ENCODE measurements around the gene CACNA1F. TPM values are rescaled to one million over a fixed set of nuclear protein-coding genes. Genes with fewer than 3 reads are reported as not detected.

The CACNA1F gene
- total RNA-seq, 1 experiment from 2014 or later: 0.05 TPM

DNA sequence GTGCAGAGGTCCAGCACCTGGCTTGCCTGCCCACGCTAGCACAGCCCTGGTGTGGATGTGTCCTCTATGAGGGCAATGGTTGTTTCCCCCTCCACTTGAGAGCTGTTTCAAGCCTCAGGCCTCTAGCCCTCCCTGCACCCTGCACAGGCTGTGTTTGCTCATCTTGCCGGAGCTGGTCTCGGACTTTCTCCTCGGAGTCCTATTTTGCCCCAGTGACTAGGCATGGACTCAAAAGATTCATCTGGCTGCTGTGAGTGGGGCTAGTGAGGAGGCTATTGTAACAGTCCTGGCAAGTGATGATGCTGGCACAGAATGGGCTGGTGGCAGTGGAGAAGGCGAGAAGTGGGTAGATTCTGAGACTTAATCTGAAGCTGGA is 25.6 kb upstream of the CACNA1F start:
- Histone ChIP-seq H3K36me3 (ENCODE audit: control insufficient read depth, insufficient read depth, low read length) (no peaks in the 10 kb centered on the region), H3K4me1 (no peaks in the 10 kb centered on the region), H3K27me3 (replicated peaks; ENCODE audit: control insufficient read depth, insufficient read depth, low read length) (no peaks in the 10 kb centered on the region), H3K4me3 (ENCODE audit: low read depth, low read length) (no peak overlapping the region), H3K9me3 (no peaks in the 10 kb centered on the region)
- no peaks in the 10 kb centered on the region for H3K36me3 Mint-ChIP-seq (ENCODE audit: insufficient read depth, unreplicated experiment)
- H3K4me1 Mint-ChIP-seq (ENCODE audit: low read depth, unreplicated experiment): no peaks in the 10 kb centered on the region
- H3K27me3 Mint-ChIP-seq (ENCODE audit: insufficient read depth, unreplicated experiment): no peaks in the 10 kb centered on the region
- DNase-seq: no peak
- BruUV-seq (replicated peaks): no TSS peak
- CTCF ChIA-PET: no interaction called here
- no peak overlapping the region for H3K4me3 Mint-ChIP-seq (ENCODE audit: unreplicated experiment)
- POLR2A ChIA-PET: no interaction called here
- no peaks in the 10 kb centered on the region for H3K9me3 Mint-ChIP-seq (ENCODE audit: unreplicated experiment)
- TF ChIP-seq, protein P1, sequence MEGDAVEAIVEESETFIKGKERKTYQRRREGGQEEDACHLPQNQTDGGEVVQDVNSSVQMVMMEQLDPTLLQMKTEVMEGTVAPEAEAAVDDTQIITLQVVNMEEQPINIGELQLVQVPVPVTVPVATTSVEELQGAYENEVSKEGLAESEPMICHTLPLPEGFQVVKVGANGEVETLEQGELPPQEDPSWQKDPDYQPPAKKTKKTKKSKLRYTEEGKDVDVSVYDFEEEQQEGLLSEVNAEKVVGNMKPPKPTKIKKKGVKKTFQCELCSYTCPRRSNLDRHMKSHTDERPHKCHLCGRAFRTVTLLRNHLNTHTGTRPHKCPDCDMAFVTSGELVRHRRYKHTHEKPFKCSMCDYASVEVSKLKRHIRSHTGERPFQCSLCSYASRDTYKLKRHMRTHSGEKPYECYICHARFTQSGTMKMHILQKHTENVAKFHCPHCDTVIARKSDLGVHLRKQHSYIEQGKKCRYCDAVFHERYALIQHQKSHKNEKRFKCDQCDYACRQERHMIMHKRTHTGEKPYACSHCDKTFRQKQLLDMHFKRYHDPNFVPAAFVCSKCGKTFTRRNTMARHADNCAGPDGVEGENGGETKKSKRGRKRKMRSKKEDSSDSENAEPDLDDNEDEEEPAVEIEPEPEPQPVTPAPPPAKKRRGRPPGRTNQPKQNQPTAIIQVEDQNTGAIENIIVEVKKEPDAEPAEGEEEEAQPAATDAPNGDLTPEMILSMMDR (IDR thresholded peaks at IDR 0.05; ENCODE audit: insufficient read depth in 1 of 2, low read depth in 1 of 2, low read length in 1 of 2, severe bottlenecking in 1 of 2, unreplicated experiment in 1 of 2): no peak
- no peak overlapping the region for H3K27ac Mint-ChIP-seq (ENCODE audit: unreplicated experiment)
- intact Hi-C loops (cut with micrococcal nuclease; ENCODE audit: unreplicated experiment): no loop called here

DNA sequence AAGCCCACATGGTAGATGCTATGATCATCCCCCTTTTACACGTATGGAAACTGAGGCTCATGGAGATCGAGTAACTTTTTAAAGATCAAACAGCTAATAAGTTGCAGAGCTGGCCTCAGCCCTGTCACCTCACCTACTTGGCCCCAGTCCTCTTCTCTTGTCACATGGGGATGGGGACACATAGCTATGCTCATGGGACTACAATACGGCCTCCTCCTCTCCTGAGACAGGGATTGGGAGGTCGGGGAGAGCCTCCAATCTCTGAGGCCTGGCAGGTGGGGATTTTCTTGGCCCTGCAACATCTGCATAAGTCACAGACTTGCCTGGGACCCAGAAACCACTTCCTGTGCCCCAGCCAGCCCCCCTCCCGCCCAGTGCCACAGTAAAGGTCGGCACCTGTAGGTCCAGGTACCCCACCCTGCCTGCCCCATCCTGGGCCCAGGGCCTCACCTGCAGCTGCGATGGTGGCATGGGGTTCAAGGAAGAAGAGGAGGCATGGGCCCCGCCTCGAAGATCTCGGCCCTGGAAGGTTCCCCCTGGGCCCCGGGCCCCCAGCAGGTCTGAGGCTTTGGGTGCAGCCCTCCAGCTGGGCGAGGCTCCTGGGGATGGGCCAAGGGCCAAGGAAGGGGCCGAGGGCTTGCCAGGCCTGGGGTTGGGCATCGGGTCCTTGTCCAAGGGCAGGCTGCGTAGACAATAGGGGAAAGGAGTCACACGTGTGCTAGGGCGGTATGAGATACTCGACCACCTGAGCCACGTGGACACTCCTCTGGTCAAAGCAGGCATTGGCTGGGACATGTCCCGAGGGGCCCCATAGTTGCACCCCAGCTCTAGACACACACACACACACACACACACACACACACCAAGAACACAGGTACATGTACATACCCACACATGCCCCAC is 25.0 kb upstream of the CACNA1F start:
- POLR2A ChIA-PET: no interaction called here
- H3K36me3 Mint-ChIP-seq (ENCODE audit: insufficient read depth, unreplicated experiment): no peaks in the 10 kb centered on the region
- no peaks in the 10 kb centered on the region for H3K9me3 Mint-ChIP-seq (ENCODE audit: unreplicated experiment)
- no peaks in the 10 kb centered on the region for H3K4me1 Mint-ChIP-seq (ENCODE audit: low read depth, unreplicated experiment)
- intact Hi-C loops (cut with micrococcal nuclease; ENCODE audit: unreplicated experiment): no loop called here
- TF ChIP-seq, protein P1 (IDR thresholded peaks at IDR 0.05; ENCODE audit: insufficient read depth in 1 of 2, low read depth in 1 of 2, low read length in 1 of 2, severe bottlenecking in 1 of 2, unreplicated experiment in 1 of 2): no peak
- H3K36me3 ChIP-seq (ENCODE audit: control insufficient read depth, insufficient read depth, low read length): no peaks in the 10 kb centered on the region
- no peaks in the 10 kb centered on the region for H3K9me3 ChIP-seq
- no TSS peak for BruUV-seq (replicated peaks)
- H3K27me3 Mint-ChIP-seq (ENCODE audit: insufficient read depth, unreplicated experiment): no peaks in the 10 kb centered on the region
- H3K4me3 Mint-ChIP-seq (ENCODE audit: unreplicated experiment): no peak overlapping the region
- no peak overlapping the region for H3K27ac Mint-ChIP-seq (ENCODE audit: unreplicated experiment)
- DNase-seq: no peak
- H3K27me3 ChIP-seq (replicated peaks; ENCODE audit: control insufficient read depth, insufficient read depth, low read length): no peaks in the 10 kb centered on the region
- CTCF ChIA-PET: no interaction called here
- H3K4me1 ChIP-seq: no peaks in the 10 kb centered on the region
- no peak overlapping the region for H3K4me3 ChIP-seq (ENCODE audit: low read depth, low read length)

DNA sequence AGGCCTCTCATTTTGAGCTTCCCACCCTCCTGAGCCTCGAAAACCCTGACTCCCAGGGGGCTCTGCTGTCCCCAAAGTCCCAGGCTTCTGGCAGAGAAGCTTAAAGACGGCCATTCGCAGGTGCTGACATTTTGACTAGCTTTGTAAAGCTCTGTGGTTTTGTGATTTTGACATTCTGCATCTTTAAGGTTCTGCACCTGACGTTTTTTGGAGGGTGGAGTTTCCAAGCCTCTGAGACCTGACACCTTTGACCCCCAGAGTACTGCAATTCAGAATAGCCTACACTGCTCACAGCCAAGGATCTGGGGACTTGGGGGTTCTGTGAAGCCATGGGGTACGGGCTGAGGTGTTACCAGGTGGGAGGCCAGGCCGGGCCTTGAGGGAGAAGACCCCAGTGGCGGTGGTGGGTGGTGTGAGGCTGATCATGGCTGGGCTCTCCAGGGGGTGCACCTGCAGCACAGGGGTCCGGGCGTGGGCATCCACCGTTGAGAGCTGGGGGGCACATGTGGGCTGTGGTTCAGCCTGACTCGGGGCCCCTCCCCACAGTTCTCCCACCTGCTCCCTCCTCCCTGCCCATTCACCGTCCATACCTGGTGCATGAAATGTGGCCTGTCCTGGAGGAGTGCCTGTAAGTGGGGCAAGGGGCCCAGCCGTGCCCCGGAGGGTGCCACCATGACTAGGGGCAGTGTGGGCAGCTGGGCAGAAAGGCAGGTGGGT is 24.1 kb upstream of the CACNA1F start:
- H3K4me1 Mint-ChIP-seq (ENCODE audit: low read depth, unreplicated experiment): no peaks in the 10 kb centered on the region

More for the DNA sequence above, 24.1 kb upstream of the CACNA1F start:
- H3K27me3 Mint-ChIP-seq (ENCODE audit: insufficient read depth, unreplicated experiment): no peaks in the 10 kb centered on the region
- Histone ChIP-seq H3K27me3 (replicated peaks; ENCODE audit: control insufficient read depth, insufficient read depth, low read length) (no peaks in the 10 kb centered on the region), H3K4me3 (ENCODE audit: low read depth, low read length) (no peak overlapping the region), H3K36me3 (ENCODE audit: control insufficient read depth, insufficient read depth, low read length) (no peaks in the 10 kb centered on the region), H3K4me1 (no peaks in the 10 kb centered on the region), H3K9me3 (no peaks in the 10 kb centered on the region)
- ChIA-PET POLR2A (interaction anchor here (0.6 kb wide), 2 partner anchors 12 to 66 kb away, joined by 3 to 4 read pairs; no protein-coding TSS in a partner anchor), CTCF (no interaction called here)
- BruUV-seq (replicated peaks): no TSS peak
- DNase-seq: no peak
- TF ChIP-seq, protein P1 (IDR thresholded peaks at IDR 0.05; ENCODE audit: insufficient read depth in 1 of 2, low read depth in 1 of 2, low read length in 1 of 2, severe bottlenecking in 1 of 2, unreplicated experiment in 1 of 2): no peak
- H3K27ac Mint-ChIP-seq (ENCODE audit: unreplicated experiment): no peak overlapping the region
- no peaks in the 10 kb centered on the region for H3K36me3 Mint-ChIP-seq (ENCODE audit: insufficient read depth, unreplicated experiment)
- intact Hi-C loops (cut with micrococcal nuclease; ENCODE audit: unreplicated experiment): no loop called here
- H3K4me3 Mint-ChIP-seq (ENCODE audit: unreplicated experiment): no peak overlapping the region
- H3K9me3 Mint-ChIP-seq (ENCODE audit: unreplicated experiment): no peaks in the 10 kb centered on the region
